NCI-H1694 (cell line): ENCODE data around the gene HDHD5.

Source experiments
- DNase-seq: peaks from one replicate; lab custom pipeline; 2025; lab: John Stamatoyannopoulos, UW

HDHD5 gene

DNA sequence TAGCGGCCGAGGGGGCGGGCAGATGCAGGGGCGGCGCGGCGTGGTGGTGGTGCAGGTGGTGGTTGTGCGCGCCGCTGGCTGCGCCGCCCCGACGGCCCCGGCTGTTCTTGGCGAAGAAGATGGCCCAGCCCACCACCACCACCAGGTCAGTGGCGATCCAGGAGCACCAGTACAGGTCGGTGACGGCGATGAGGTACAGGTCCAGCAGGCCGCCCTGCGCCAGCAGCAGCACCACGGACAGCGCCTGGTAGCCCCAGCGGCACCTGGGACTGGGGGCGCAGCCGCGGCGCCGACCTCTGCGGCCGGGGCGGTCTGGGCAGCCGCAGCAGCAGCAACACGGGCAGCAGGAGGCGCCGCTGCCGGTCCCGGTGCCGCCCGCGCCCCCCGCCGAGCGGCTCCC lies 38.8 kb downstream of the HDHD5 start:
- DNase-seq, result no peak

DNA sequence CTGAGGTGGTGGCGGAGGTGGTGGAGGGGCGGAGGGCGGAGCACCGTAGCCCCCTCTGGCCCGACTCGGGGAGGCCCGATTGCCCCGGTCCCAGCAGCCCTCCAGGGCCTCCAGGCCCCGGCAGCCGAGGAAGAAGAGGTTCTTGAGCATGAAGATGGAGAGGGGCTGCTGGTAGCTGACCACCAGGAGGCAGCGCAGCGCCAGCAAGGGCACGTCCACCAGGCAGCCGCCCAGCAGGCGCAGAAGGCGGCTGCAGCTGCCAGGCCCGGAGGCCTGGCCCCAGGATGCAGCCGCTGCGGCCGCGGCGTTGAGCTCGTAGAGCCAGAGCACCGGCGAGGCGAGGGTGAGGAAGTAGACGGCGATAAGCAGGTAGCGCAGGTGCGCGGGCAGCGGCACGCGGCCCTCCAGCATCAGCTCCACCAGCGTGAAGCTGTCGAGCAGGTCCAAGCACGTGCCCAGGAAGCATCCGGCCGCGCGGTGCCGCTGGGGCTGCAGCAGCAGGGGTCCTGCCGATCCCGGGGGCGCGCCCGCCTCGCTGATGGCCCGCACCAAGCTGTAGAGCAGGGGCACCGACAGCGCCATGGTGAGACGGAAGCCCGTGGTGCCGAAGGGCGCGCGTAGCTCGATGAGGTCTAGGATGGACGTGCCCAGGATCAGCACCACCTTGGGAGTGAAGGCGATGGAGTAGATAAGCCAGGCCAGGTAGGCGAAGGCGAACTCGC lies 39.4 kb downstream of the HDHD5 start:
- no peak for DNase-seq

DNA sequence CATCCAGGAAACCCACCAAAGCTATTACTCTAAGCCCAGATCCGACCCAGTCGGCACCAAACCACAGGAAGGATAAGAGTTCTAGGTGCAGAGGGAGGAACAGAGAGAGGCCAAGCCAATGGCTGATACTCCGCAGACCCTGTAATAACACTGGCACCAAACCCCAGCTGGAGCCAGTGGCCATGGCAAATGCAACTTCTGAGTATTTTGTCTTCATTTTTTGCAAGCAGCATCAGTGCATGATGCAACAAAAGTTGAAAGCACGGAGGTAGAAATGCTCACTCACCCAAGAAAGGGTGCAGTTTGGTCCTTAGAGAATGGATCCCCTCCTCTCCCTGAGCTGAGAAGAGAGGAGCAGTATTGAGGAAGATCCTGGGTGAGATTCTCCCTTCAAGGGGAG lies 40.7 kb downstream of the HDHD5 start:
- no peak for DNase-seq

DNA sequence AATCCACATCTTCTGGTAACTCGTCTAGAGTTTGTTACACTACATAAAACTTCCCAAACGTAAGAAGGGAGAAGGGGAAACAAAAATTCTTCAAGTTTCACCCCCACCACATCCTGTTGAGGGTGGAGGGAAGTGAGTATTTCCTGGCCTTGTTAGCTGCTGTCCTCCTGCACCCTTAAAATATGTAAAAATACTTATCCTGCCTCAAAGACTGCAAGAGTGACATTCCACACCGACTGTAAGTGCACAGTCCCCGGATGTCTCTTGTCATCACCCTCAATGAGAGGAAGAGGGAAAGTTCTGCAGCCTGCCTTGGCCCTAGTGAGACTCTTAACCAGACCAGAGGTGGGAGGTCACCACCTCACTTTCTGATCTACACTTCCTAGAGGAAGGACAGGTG lies 41.2 kb downstream of the HDHD5 start:
- no peak for DNase-seq

DNA sequence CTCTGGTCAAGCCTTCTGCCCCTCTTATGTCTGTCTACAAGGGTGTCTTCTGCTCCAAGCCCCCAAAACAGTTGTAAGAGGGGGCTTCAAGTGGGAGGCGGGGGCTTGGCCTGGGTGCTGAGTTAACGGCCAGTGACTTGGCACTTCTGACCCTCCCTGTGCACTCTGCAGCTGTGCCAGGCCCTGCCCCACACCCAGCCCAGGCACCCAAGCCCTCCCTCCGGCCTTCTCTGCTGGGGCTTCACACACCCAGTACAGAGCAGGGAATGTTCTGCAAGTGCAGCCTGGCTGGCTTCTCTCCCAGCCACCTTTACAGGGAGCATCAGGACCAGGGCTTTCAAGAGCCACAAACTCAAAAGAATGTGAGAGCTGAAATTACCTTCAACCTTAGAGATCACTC lies 41.7 kb downstream of the HDHD5 start:
- no peak for DNase-seq

DNA sequence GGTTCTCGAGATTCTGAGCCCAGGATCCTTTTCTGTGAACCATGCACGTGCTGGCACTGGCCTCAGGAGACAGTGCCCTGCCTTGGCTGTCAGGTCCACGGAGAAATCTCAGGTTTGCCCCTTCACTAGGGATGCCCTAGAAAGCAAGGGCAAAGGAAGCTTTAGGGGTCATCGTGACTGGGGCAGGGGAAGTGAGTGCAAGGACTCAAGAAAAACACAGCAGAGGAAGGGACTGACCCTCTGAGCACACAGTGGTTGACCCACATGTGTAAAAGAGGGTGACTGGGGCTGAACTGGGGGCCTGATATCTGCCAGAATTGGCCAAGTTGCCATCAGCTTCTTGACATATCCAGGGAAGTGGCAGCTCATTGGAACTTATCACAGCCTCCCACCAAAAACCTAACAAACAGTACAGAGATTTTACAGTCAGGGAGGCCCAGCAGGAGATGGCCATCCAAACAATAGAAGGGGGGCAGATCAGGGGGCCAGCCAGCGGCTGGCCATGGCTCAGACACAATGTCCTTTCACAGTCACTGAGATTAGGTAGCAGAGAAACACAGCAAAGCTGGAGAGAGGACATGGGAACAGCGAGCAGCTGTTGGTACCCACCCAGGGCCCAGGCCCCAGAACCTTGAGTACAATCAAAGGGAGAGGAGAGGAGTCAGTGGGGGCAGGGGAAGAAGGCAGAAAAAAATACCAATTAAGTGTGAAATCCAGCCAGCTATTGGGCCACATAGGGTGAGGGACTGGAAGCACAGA lies 42.3 kb downstream of the HDHD5 start:
- no peak for DNase-seq

DNA sequence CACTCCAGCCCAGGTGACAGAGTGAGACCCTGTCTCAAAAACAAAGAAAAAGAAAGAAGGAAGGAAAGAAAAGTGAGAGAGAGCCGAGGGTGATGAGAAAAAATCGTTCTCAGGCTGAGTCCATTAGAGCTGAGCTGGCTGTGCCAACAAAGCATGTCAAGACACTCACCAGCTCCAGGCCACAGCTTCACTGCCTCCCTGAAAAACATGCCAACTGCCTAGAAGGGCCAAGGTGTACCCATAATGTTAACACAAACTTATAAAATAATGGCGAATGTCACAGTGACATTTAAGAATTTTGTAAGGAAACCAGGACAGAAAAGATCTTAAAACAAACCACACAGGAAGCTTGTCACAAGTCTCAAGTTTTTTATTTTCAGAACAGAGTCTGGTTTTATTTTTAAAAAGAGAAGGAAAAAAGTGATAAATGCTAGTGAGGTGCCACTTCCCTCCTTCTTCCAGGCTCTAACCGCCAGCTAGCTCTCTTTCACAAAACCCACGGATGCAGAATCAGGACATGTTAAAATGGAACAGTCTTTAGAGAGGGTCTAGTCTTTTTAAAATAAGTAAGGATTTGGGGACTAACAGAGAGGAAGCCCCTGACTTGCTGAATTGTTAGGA lies 43.0 kb downstream of the HDHD5 start:
- DNase-seq, result no peak

DNA sequence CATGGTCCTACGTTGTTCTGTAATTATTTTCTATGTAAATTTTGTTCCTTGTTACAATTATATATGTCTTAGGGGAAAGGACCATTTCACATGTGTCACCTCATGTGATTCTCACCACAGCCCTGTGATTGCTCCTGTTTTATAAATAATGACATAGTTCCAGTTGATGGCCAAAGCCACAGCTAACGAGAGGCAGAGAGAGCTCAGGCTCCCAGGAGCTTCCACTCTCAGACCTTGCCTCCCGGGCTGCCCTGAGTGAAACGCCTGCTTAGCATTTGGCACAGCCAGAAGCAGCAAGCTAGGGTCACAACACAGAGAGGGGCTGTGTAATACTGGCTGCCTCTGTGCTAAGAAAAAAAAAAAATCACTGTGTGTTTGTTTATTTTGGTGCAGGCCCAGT lies 43.8 kb downstream of the HDHD5 start:
- DNase-seq, result no peak

DNA sequence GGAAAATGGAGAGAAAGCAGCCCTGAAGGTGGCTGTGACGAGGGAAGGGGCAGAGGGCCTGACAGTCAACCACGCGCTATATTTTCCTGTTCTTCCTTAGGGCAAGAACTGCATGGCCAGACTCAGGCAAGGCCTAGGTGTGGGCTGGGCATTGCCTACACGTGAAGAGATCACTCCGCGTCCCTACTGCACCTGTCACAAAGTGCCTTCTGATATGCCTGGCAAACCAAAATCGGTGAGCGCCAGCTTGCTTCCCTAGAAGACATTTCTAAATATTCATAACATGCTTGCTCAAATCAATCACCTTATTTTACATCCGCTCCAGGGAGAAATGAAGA lies 44.2 kb downstream of the HDHD5 start:
- no peak for DNase-seq

DNA sequence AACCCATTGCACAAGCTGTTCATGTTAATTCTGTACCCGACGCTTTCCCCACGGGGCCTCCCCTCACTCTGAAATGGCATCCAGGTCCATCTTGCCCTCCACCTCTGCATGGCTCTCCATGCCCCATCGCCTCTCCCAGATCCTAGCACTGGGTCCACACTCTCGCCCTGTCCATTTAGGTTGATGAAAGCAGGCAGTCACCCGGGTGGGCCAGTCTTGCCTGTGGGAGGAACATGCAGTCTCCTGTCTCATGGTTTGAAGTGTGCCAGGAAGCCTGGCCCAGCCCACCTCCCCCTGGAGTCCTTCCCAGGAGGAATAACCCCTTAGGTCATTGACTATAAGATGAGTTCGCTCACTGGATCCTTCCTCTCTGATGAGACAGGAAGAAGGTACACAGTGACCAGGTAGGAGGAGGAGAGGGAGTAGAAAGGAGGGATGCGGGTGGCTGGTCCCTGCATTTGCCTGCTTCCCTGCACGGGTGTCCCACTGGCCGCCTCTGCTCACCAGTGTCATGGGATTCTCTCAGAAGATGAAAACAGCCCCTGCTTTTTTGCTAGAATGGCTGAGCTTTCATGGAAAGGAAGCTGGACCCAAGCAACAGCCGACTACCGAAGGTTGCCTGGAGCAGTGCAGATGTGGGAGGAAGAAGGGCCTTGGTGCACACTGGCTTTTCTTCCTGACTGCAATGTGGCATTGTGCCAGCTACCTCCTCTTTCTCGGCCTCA lies 44.7 kb downstream of the HDHD5 start:
- no peak for DNase-seq

DNA sequence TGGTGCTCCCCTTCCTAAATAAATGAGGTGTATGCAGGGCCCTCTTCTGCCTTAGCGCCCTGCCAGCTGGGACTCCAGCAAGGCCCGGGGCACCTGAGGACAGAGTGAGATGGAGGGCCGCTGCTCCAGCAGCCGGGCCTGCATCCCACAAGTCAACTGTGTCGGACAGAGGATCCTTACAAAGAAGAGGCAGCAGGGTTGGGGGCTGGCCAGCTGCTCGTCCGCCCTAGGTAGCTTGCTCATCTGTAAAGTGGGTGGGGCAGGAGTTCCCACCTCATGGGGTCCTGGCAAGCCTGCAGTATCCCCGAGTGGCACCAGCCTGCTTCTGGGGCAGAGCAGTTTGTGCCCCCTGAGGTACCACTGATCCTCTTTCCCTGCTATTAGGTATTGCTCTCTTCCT lies 45.5 kb downstream of the HDHD5 start:
- DNase-seq, result no peak

DNA sequence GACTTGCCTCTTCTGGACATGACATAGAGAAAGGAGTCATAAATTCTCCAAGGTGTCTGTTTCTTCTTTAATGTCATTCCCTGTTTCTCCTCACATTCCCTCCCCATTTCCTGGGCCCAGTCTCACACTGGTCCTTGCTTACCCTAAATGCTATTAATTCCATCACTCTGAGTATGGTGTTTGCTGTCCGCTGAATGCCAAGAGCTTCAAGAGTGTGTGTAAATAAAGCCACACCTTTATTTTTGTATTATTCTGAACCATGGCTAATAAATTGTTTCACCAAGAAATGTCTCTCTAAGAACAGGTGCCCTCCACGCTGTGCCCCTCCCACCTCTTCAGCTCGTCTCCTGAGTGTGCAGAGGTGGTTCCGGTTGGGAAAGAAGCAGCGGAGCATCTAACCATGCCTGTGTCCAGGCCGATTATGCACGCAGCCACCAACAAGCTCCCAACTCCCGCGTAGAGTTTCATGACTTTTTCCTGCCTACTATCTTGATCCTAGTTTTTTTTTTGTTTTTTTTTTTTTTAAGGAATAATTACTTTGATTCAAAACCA lies 46.5 kb downstream of the HDHD5 start:
- no peak for DNase-seq

DNA sequence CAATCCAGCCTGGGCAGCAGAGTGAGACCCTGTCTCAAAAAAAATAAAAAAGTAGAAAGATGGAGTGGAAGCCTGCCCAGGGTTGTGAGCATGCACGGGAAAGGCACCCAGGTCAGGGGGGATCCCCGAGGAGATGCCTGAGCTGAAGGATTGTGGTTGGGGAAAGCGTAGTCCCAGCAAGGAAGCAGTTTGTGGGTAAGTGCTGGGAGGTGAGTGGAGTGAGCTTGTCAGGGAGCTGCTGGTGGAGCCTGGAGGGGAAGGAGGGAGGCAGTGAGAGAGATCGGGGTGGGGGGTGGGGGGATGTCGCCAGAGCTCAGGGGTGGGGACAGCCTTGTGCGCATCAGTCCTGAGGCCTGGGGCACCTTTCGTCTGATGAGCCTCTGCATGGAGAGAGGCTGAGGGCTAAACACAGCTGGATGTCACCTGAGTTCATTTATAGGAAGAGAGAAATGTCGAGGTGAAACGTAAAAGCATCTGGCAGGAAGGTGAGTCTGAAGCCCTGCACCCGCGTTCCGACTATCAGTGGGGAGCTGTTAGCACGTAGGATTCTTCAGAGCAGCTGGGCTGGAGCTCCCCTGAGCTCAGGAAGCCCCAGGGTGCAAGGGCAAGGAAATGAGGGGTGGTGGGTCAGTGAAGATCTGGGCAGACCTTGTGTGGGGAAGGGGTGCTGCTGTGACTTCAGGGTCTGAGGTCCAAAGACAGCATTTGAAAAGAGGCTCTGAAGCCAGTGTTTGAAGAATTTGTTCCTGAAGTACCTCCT lies 48.1 kb downstream of the HDHD5 start:
- no peak for DNase-seq

DNA sequence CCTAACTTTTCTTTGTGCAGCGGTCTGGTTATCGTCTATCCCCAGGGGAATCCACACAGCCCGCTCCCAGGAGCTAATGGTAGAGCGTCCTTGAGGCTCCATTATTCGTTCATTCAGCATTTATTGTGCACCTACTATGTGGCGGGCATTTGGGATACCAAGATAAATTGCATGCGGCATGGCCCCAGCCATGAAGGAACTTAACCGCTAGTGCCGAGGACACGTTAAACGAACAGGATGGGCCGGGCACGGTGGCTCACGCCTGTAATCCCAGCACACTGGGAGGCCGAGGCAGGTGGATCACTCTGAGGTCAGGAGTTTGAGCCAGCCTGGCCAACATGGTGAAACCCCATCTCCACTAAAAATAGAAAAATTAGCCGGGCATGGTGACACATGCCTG lies 49.1 kb downstream of the HDHD5 start:
- no peak for DNase-seq

DNA sequence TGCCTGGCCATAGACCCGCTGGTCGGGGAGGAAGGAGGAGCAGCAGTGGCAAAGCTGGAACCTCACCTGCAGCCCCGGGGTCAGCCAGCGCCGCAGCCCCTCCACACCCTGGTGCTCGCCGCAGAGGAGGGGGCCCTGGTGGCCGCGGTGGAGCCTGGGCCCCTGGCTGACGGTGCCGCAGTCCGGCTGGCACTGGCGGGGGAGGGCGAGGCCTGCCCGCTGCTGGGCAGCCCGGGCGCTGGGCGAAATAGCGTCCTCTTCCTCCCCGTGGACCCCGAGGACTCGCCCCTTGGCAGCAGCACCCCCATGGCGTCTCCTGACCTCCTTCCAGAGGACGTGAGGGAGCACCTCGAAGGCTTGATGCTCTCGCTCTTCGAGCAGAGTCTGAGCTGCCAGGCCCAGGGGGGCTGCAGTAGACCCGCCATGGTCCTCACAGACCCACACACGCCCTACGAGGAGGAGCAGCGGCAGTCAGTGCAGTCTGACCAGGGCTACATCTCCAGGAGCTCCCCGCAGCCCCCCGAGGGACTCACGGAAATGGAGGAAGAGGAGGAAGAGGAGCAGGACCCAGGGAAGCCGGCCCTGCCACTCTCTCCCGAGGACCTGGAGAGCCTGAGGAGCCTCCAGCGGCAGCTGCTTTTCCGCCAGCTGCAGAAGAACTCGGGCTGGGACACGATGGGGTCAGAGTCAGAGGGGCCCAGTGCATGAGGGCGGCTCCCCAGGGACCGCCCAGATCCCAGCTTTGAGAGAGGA lies 49.8 kb downstream of the HDHD5 start:
- DNase-seq, result no peak

DNA sequence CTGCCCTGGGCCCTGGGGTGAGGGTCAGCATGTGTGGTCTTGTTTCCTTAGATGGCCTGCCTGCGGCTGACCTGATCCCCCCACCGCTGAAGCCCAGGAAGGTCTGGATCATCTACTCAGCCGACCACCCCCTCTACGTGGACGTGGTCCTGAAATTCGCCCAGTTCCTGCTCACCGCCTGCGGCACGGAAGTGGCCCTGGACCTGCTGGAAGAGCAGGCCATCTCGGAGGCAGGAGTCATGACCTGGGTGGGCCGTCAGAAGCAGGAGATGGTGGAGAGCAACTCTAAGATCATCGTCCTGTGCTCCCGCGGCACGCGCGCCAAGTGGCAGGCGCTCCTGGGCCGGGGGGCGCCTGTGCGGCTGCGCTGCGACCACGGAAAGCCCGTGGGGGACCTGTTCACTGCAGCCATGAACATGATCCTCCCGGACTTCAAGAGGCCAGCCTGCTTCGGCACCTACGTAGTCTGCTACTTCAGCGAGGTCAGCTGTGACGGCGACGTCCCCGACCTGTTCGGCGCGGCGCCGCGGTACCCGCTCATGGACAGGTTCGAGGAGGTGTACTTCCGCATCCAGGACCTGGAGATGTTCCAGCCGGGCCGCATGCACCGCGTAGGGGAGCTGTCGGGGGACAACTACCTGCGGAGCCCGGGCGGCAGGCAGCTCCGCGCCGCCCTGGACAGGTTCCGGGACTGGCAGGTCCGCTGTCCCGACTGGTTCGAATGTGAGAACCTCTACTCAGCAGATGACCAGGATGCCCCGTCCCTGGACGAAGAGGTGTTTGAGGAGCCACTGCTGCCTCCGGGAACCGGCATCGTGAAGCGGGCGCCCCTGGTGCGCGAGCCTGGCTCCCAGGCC lies 50.6 kb downstream of the HDHD5 start:
- no peak for DNase-seq

DNA sequence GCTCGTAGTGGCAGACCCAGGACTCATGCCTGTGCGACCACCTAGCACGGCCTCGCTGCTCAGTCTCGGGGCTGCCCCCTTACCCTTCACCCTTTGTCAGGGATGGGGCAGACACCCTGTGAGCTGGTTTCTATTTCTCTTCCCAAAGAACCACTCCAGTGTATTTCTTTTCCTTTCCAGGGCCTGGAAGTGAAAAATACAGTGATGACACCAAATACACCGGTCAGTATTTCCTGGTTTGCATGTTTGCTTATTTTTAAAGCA lies 51.6 kb downstream of the HDHD5 start:
- DNase-seq, result no peak

DNA sequence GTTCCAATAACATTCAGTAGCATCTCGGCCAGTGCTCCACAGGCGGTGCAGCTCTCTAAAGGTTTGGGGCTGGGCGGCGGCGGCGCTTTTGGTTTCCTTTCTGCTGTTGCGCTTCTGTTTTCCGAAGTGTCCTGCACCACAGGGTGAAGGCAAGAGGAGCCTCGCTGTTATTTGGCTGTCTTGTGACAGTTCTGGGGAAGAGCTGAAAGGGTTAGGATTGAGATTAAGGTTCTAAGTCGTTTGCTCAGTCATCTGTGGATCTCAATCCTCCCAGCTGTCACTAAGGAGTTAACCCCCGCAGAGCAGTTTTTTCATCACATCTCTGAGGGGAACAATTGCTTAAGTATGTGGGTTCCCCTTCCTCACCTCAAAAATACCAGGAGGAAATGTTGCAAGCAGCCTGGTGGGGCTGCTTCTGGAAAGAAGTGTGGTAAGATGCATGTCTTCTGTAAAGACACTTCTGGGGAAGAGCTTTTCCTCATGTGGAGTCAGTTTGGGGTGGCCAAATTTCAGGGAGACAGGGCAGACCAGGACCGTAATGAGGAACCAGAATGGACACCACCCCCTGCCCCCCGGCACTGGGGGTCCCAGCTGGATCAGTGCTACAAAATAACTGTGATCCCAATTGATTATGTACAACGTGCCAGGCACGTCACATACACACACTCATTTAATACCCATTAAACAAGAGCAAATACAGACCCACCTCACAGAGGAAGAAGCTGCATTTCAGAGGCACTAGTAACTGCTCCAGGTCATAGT lies 52.1 kb downstream of the HDHD5 start:
- DNase-seq, result no peak

DNA sequence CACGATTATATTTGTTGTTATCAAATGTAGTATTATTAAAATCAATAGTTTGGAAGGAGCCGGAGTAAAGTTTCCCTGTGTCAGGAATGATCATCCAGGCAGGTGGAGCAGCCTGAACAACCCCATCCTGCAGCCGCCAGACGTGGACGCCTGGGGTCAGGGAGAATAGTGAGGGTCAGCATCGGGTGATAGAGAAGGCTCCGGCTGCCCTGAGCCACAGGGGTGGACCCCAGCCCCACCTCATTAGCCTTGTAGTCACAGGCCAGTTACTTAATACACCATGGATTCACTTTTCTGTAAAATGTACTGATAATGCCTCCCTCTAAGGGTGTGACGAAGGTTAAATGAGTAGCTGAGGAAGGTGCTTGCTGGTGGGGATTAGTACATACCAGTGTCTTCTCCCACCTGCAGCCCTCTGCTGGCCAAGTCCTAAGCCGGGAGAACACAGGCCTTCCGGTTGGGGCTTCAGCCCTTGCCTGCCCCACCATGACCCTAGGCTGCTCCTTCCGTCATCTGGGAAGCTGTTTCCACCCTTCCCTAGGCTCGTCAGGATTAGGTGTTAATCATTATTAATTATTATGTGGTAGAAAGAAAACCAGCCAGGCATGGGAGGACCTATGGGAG lies 52.8 kb downstream of the HDHD5 start:
- no peak for DNase-seq
